CD4-positive, CD25-positive, alpha-beta regulatory T cell (primary cell): ENCODE data around the gene PRKAG2. TPM values are rescaled to one million over a fixed set of nuclear protein-coding genes. Genes with fewer than 3 reads are reported as not detected.

Source experiments
- ATAC-seq, 2 donors: fragments of 150-1000 bp; cut with Tn5 transposase; one replicate each; pipeline ENCODE4 v1.10.0; 2021; ENCODE audit warnings: low read depth in 2 of 2, moderate number of reproducible peaks in 2 of 2, moderate library complexity in 1 of 2
- DNase-seq, 3 donors: peaks; one replicate each; pipeline versions ENCODE4 v3.0.0 to v3.0.0-alpha.2; 2012 to 2022; ENCODE audit warnings: mixed read lengths in 1 of 3
- H3K27ac ChIP-seq: one replicate; pipeline ENCODE4 v1.7.0; 2013; ENCODE audit warnings: mild to moderate bottlenecking, low read length; ENCODE audit not compliant: insufficient read depth, poor library complexity, severe bottlenecking
- H3K27me3 ChIP-seq: one replicate; pipeline ENCODE4 v1.7.0; 2013; ENCODE audit warnings: low read length; ENCODE audit not compliant: control insufficient read depth, insufficient read depth
- H3K36me3 ChIP-seq: one replicate; pipeline ENCODE4 v1.7.0; 2013; ENCODE audit warnings: mild to moderate bottlenecking, low read length, moderate library complexity; ENCODE audit not compliant: control insufficient read depth, insufficient read depth
- H3K4me1 ChIP-seq: 2 replicates; pipeline ENCODE4 v1.7.0; 2013; ENCODE audit warnings: mild to moderate bottlenecking, low read length; ENCODE audit not compliant: insufficient read depth, control insufficient read depth, poor library complexity, severe bottlenecking
- H3K4me3 ChIP-seq: one replicate; pipeline ENCODE4 v1.7.0; 2013; ENCODE audit warnings: low read depth, mild to moderate bottlenecking, low read length, moderate library complexity
- H3K9me3 ChIP-seq, 2 experiments: 1 replicate in 1 of 2; 2 replicates in 1 of 2; pipeline ENCODE4 v1.7.0; 2013; ENCODE audit warnings: low read length in 2 of 2, mild to moderate bottlenecking in 1 of 2, moderate library complexity in 1 of 2; ENCODE audit not compliant: control insufficient read depth in 2 of 2
- H3K27ac Mint-ChIP-seq, 3 donors: one replicate each; pipeline ENCODE4 v1.8.0; 2020 to 2022; ENCODE audit warnings: mild to moderate bottlenecking in 3 of 3, mixed read lengths in 3 of 3, moderate library complexity in 2 of 3
- H3K27me3 Mint-ChIP-seq: one replicate; pipeline ENCODE4 v1.8.0; 2022; ENCODE audit warnings: mild to moderate bottlenecking, mixed read lengths
- H3K36me3 Mint-ChIP-seq: one replicate; pipeline ENCODE4 v1.8.0; 2020; ENCODE audit warnings: mixed read lengths
- H3K4me1 Mint-ChIP-seq, 4 donors: one replicate each; pipeline ENCODE4 v1.8.0; 2020 to 2022; ENCODE audit warnings: mixed read lengths in 4 of 4, mild to moderate bottlenecking in 1 of 4
- H3K4me3 Mint-ChIP-seq, 4 donors: one replicate each; pipeline ENCODE4 v1.8.0; 2020 to 2022; ENCODE audit warnings: mild to moderate bottlenecking in 4 of 4, mixed read lengths in 4 of 4, moderate library complexity in 3 of 4
- H3K9me3 Mint-ChIP-seq, 7 donors: one replicate each; pipeline ENCODE4 v1.8.0; 2020 to 2022; ENCODE audit warnings: mixed read lengths in 7 of 7, mild to moderate bottlenecking in 3 of 7, moderate library complexity in 2 of 7
- polyA plus RNA-seq, 4 donors: library from polyadenylated mRNA; unstranded; fragments of 300-500 nt; fragmentation: Illumina TruSeq; gene quantifications; one replicate each; pipeline ENCODE4 v1.2.3, GENCODE V29; 2021
- total RNA-seq: library from RNA; stranded (reverse); gene quantifications from one replicate; pipeline ENCODE4 v1.2.3, GENCODE V29; 2022

PRKAG2 gene
- total and polyA plus RNA-seq, 5 donors from 2014 or later: 19.9 to 43.0 (median 26.1) TPM

- H3K4me1 ChIP-seq: no peaks in the 10 kb centered on the region
- no peaks in the 10 kb centered on the region for H3K4me1 Mint-ChIP-seq
- DNase-seq (no peak), ATAC-seq (no peak)
- H3K9me3 ChIP-seq: no peaks in the 10 kb centered on the region
- H3K9me3 Mint-ChIP-seq: peaks cover 0 to 3% (median 0%) of the 10 kb centered on the region in 7 donors
- no peaks in the 10 kb centered on the region for H3K36me3 Mint-ChIP-seq
- no peak overlapping the region for H3K27ac ChIP-seq
- peaks cover 16% of the 10 kb centered on the region for H3K27me3 Mint-ChIP-seq
- no peak overlapping the region for H3K27ac Mint-ChIP-seq
- H3K27me3 ChIP-seq: no peaks in the 10 kb centered on the region
- H3K4me3 Mint-ChIP-seq: no peak overlapping the region
- no peaks in the 10 kb centered on the region for H3K36me3 ChIP-seq
- H3K4me3 ChIP-seq: no peak overlapping the region
These were observed 17.4 kb upstream of the PRKAG2 start for GRCh38 chr7:151894111-151895007.

- peaks cover 14% of the 10 kb centered on the region for H3K27me3 Mint-ChIP-seq
- peaks cover 0 to 1% (median 0%) of the 10 kb centered on the region in 7 donors for H3K9me3 Mint-ChIP-seq
- no peaks in the 10 kb centered on the region for H3K4me1 Mint-ChIP-seq
- Histone ChIP-seq H3K27ac (no peak overlapping the region), H3K4me3 (no peak overlapping the region), H3K9me3 (no peaks in the 10 kb centered on the region), H3K36me3 (no peaks in the 10 kb centered on the region), H3K27me3 (no peaks in the 10 kb centered on the region), H3K4me1 (no peaks in the 10 kb centered on the region)
- H3K27ac Mint-ChIP-seq: no peak overlapping the region
- DNase-seq (no peak), ATAC-seq (no peak)
- H3K4me3 Mint-ChIP-seq: no peak overlapping the region
- no peaks in the 10 kb centered on the region for H3K36me3 Mint-ChIP-seq
These were observed 16.5 kb upstream of the PRKAG2 start for GRCh38 chr7:151893405-151893923.

- H3K27ac ChIP-seq: no peak overlapping the region
- no peak overlapping the region for H3K4me3 Mint-ChIP-seq
- peaks cover 2% of the 10 kb centered on the region for H3K27me3 ChIP-seq
- peaks cover 0 to 1% (median 0%) of the 10 kb centered on the region in 7 donors for H3K9me3 Mint-ChIP-seq
- no peaks in the 10 kb centered on the region for H3K36me3 Mint-ChIP-seq
- no peaks in the 10 kb centered on the region for H3K4me1 ChIP-seq
- no peak overlapping the region for H3K4me3 ChIP-seq
- H3K9me3 ChIP-seq: no peaks in the 10 kb centered on the region
- H3K4me1 Mint-ChIP-seq: no peaks in the 10 kb centered on the region
- H3K36me3 ChIP-seq: no peaks in the 10 kb centered on the region
- ATAC-seq (no peak), DNase-seq (no peak)
- H3K27me3 Mint-ChIP-seq: peaks cover 14% of the 10 kb centered on the region
- H3K27ac Mint-ChIP-seq: no peak overlapping the region
These were observed 14.8 kb upstream of the PRKAG2 start for GRCh38 chr7:151891753-151892152.

GRCh38 chr7:151891182-151891581, 14.3 kb upstream of the PRKAG2 start:
- H3K4me1 ChIP-seq: no peaks in the 10 kb centered on the region
- H3K4me1 Mint-ChIP-seq: no peaks in the 10 kb centered on the region
- H3K36me3 Mint-ChIP-seq: no peaks in the 10 kb centered on the region
- H3K27me3 Mint-ChIP-seq: peaks cover 14% of the 10 kb centered on the region
- H3K27ac ChIP-seq: no peak overlapping the region
- ATAC-seq: no peak
- no peaks in the 10 kb centered on the region for H3K9me3 ChIP-seq
- no peak overlapping the region for H3K27ac Mint-ChIP-seq
- H3K36me3 ChIP-seq: no peaks in the 10 kb centered on the region
- H3K4me3 Mint-ChIP-seq: no peak overlapping the region
- no peak overlapping the region for H3K4me3 ChIP-seq
- H3K9me3 Mint-ChIP-seq: peaks cover 0 to 2% (median 0%) of the 10 kb centered on the region in 7 donors
- DNase-seq: no peak
- H3K27me3 ChIP-seq: peaks cover 2% of the 10 kb centered on the region

- Mint-ChIP-seq H3K27ac (no peak overlapping the region), H3K4me1 (no peaks in the 10 kb centered on the region), H3K27me3 (peaks cover 17% of the 10 kb centered on the region), H3K9me3 (peaks cover 0 to 2% (median 0%) of the 10 kb centered on the region in 7 donors), H3K4me3 (no peak overlapping the region), H3K36me3 (peaks cover 2% of the 10 kb centered on the region)
- Histone ChIP-seq H3K27ac (no peak overlapping the region), H3K9me3 (no peaks in the 10 kb centered on the region), H3K36me3 (no peaks in the 10 kb centered on the region), H3K27me3 (peaks cover 2% of the 10 kb centered on the region), H3K4me1 (no peaks in the 10 kb centered on the region), H3K4me3 (no peak overlapping the region)
- no peak for ATAC-seq
- no peak for DNase-seq
These were observed 13.6 kb upstream of the PRKAG2 start for GRCh38 chr7:151890355-151891004.

- no peak overlapping the region for H3K27ac Mint-ChIP-seq
These were observed 12.8 kb upstream of the PRKAG2 start for GRCh38 chr7:151889406-151890354.

More at GRCh38 chr7:151889406-151890354, 12.8 kb upstream of the PRKAG2 start:
- Histone ChIP-seq H3K27me3 (peaks cover 2% of the 10 kb centered on the region), H3K27ac (no peak overlapping the region), H3K4me3 (no peak overlapping the region), H3K36me3 (no peaks in the 10 kb centered on the region), H3K4me1 (no peaks in the 10 kb centered on the region), H3K9me3 (no peaks in the 10 kb centered on the region)
- Mint-ChIP-seq H3K4me3 (no peak overlapping the region), H3K4me1 (no peaks in the 10 kb centered on the region), H3K27me3 (peaks cover 20% of the 10 kb centered on the region), H3K9me3 (peaks cover 0 to 2% (median 0%) of the 10 kb centered on the region in 7 donors), H3K36me3 (peaks cover 3% of the 10 kb centered on the region)
- DNase-seq (no peak), ATAC-seq (no peak)
